HepG2 (cell line): ENCODE measurements around the gene STIMATE. TPM values are rescaled to one million over a fixed set of nuclear protein-coding genes. Genes with fewer than 3 reads are reported as not detected.
A peak's percentile ranks its signal among the peaks of the same experiment; 100 is the strongest.

Experiments
- BORCS8-MEF2B ChIP-seq: sonication (generic); formaldehyde crosslinking; IDR thresholded peaks from 2 replicates; pipeline ENCODE4 v1.8.0; 2022; ENCODE audit warnings: mild to moderate bottlenecking, missing genetic modification reagents
- DNMT1 ChIP-seq: sonication (generic); formaldehyde crosslinking; IDR thresholded peaks from 2 replicates; pipeline ENCODE4 v1.5.1; 2020; ENCODE audit warnings: mild to moderate bottlenecking, missing genetic modification reagents
- FOXA3 ChIP-seq: IDR thresholded peaks from 2 replicates; pipeline ENCODE4 v1.6.1; 2016; ENCODE audit warnings: missing genetic modification reagents, missing compliant biosample characterization
- IRF9 ChIP-seq: sonication (generic); formaldehyde crosslinking; IDR thresholded peaks from 2 replicates; pipeline ENCODE4 v1.8.0; 2022; ENCODE audit warnings: missing genetic modification reagents, mild to moderate bottlenecking, borderline replicate concordance
- JUN ChIP-seq: sonication (generic); formaldehyde crosslinking; IDR thresholded peaks from 2 replicates; pipeline ENCODE4 v1.4.0; 2020; ENCODE audit warnings: mild to moderate bottlenecking, missing genetic modification reagents
- MAX ChIP-seq: IDR thresholded peaks from 2 replicates; pipeline ENCODE4 v1.6.1; 2012; ENCODE audit warnings: inconsistent platforms
- NAIF1 ChIP-seq: sonication (generic); formaldehyde crosslinking; IDR thresholded peaks from 2 replicates; pipeline ENCODE4 v1.5.0; 2020; ENCODE audit warnings: mild to moderate bottlenecking, missing genetic modification reagents, borderline replicate concordance
- NPAS2 ChIP-seq: sonication (generic); formaldehyde crosslinking; IDR thresholded peaks from 2 replicates; pipeline ENCODE4 v1.8.0; 2022; ENCODE audit warnings: mild to moderate bottlenecking, missing genetic modification reagents, borderline replicate concordance
- PCBP1 ChIP-seq: fragments of 200-400 bp; formaldehyde crosslinking; IDR thresholded peaks from 2 replicates; pipeline ENCODE4 v1.6.1; 2017; ENCODE audit warnings: mild to moderate bottlenecking, low read depth, low read length, borderline replicate concordance
- RBM39 ChIP-seq: fragments of 200-400 bp; formaldehyde crosslinking; IDR thresholded peaks from one replicate; pipeline ENCODE4 v1.6.1; 2018; ENCODE audit warnings: antibody characterized with exemption, mild to moderate bottlenecking, low read depth, low read length; ENCODE audit not compliant: poor library complexity, severe bottlenecking
- SP2 ChIP-seq: sonication (generic); formaldehyde crosslinking; IDR thresholded peaks from 2 replicates; pipeline ENCODE4 v1.5.1; 2020; ENCODE audit warnings: mild to moderate bottlenecking, missing genetic modification reagents
- TEAD2 ChIP-seq: sonication (generic); formaldehyde crosslinking; IDR thresholded peaks from 2 replicates; pipeline ENCODE4 v1.9.0; 2021; ENCODE audit warnings: missing genetic modification reagents
- ZBTB43 ChIP-seq: sonication (generic); formaldehyde crosslinking; conservative IDR thresholded peaks from 2 replicates; pipeline ENCODE4 v1.4.0; 2020; ENCODE audit warnings: missing genetic modification reagents
- ZFYVE20 ChIP-seq: sonication (generic); formaldehyde crosslinking; IDR thresholded peaks from 2 replicates; pipeline ENCODE4 v1.8.0; 2023; ENCODE audit warnings: low read depth, mild to moderate bottlenecking, moderate library complexity, missing genetic modification reagents, borderline replicate concordance
- ZNF3 ChIP-seq: IDR thresholded peaks from 2 replicates; pipeline ENCODE4 v1.7.0; 2017; ENCODE audit warnings: inconsistent platforms
- ZNF30 ChIP-seq: sonication (generic); formaldehyde crosslinking; IDR thresholded peaks from 2 replicates; pipeline ENCODE4 v1.5.0; 2020; ENCODE audit warnings: mild to moderate bottlenecking, missing genetic modification reagents
- ZNF691 ChIP-seq: sonication (generic); formaldehyde crosslinking; IDR thresholded peaks from 2 replicates; pipeline ENCODE4 v1.4.0; 2020; ENCODE audit warnings: missing genetic modification reagents, low read depth, mild to moderate bottlenecking, borderline replicate concordance
- ZNF703 ChIP-seq: sonication (generic); formaldehyde crosslinking; IDR thresholded peaks from 2 replicates; pipeline ENCODE4 v1.5.1; 2020; ENCODE audit warnings: missing genetic modification reagents, mild to moderate bottlenecking, moderate library complexity, borderline replicate concordance
- ZNF777 ChIP-seq: sonication (generic); formaldehyde crosslinking; IDR thresholded peaks from 2 replicates; pipeline ENCODE4 v1.4.0; 2020; ENCODE audit warnings: missing genetic modification reagents
- ZSCAN9 ChIP-seq: IDR thresholded peaks from 2 replicates; pipeline ENCODE4 v1.6.1; 2016; ENCODE audit warnings: borderline replicate concordance
- polyA plus RNA-seq, 8 experiments: library from polyadenylated mRNA; depleted of rRNA in 3 of 8; stranded (reverse) in 7 of 8; unstranded in 1 of 8; fragments of >200 nt; fragmentation: Illumina TruSeq in 4 of 8; extraction: Trizol in 4 of 8; gene quantifications; 2 replicates each; pipeline versions ENCODE4 v1.2.1 to v1.2.3, GENCODE V29; 2011 to 2016; ENCODE audit warnings: low read depth in 4 of 8, missing spikeins in 1 of 8, mixed read lengths in 1 of 8; ENCODE audit not compliant: insufficient read depth in 1 of 8
- total RNA-seq, 5 experiments: library from RNA; depleted of rRNA; stranded (reverse); fragments of >200 nt; fragmentation: Illumina TruSeq; extraction: Trizol; gene quantifications; 2 replicates each; pipeline ENCODE4 v1.2.3, GENCODE V29; 2016; ENCODE audit warnings: low read depth in 1 of 5
- TF ChIP-seq, protein P1 (sequence below): sonication (generic); formaldehyde crosslinking; IDR thresholded peaks from 2 replicates; pipeline ENCODE4 v1.4.0; 2020; ENCODE audit warnings: missing genetic modification reagents
- TF ChIP-seq, protein P2 (sequence below), 2 experiments: fragments of 450-650 bp in 1 of 2; sonication (generic) in 1 of 2; formaldehyde crosslinking; IDR thresholded peaks; 2 replicates each; pipeline versions ENCODE4 v1.5.0 to v1.8.0; 2020 to 2022; ENCODE audit warnings: mild to moderate bottlenecking in 1 of 2, missing genetic modification reagents in 1 of 2

STIMATE gene
- total and polyA plus RNA-seq, 2 of the 13 experiments (the other 11 are each of a cell fraction or from before 2014, with no cell fraction given), result 5.7 to 11.7 TPM

- TF ChIP-seq IRF9 (CRISPR knock-in tag), result no peak; the same call in 1 of the 2 replicates
- no peak; the same call in 1 of the 2 replicates for TF ChIP-seq BORCS8-MEF2B (CRISPR knock-in tag)
- TF ChIP-seq ZNF777 (CRISPR knock-in tag), result no peak
- TF ChIP-seq ZFYVE20 (CRISPR knock-in tag), result no peak
- TF ChIP-seq DNMT1 (CRISPR knock-in tag), result no peak
- TF ChIP-seq FOXA3 (CRISPR knock-in tag), result peak; percentile 84
- TF ChIP-seq TEAD2 (CRISPR knock-in tag), result no peak
- TF ChIP-seq ZNF30 (CRISPR knock-in tag), result no peak
- TF ChIP-seq JUN, result no peak
- no peak; the same call in 1 of the 2 replicates for TF ChIP-seq ZNF691 (CRISPR knock-in tag)
- TF ChIP-seq ZNF3, result no peak
- no peak for TF ChIP-seq ZNF703 (CRISPR knock-in tag)
- TF ChIP-seq, protein P1, sequence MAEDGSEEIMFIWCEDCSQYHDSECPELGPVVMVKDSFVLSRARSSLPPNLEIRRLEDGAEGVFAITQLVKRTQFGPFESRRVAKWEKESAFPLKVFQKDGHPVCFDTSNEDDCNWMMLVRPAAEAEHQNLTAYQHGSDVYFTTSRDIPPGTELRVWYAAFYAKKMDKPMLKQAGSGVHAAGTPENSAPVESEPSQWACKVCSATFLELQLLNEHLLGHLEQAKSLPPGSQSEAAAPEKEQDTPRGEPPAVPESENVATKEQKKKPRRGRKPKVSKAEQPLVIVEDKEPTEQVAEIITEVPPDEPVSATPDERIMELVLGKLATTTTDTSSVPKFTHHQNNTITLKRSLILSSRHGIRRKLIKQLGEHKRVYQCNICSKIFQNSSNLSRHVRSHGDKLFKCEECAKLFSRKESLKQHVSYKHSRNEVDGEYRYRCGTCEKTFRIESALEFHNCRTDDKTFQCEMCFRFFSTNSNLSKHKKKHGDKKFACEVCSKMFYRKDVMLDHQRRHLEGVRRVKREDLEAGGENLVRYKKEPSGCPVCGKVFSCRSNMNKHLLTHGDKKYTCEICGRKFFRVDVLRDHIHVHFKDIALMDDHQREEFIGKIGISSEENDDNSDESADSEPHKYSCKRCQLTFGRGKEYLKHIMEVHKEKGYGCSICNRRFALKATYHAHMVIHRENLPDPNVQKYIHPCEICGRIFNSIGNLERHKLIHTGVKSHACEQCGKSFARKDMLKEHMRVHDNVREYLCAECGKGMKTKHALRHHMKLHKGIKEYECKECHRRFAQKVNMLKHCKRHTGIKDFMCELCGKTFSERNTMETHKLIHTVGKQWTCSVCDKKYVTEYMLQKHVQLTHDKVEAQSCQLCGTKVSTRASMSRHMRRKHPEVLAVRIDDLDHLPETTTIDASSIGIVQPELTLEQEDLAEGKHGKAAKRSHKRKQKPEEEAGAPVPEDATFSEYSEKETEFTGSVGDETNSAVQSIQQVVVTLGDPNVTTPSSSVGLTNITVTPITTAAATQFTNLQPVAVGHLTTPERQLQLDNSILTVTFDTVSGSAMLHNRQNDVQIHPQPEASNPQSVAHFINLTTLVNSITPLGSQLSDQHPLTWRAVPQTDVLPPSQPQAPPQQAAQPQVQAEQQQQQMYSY, result no peak
- TF ChIP-seq NPAS2 (CRISPR knock-in tag), result no peak
- TF ChIP-seq MAX, result peak; percentile 81
- TF ChIP-seq SP2, result 0 out of 2 replicates have a peak, but pooled peaks have one; percentile 11
- no peak for TF ChIP-seq NAIF1 (CRISPR knock-in tag)
- TF ChIP-seq ZBTB43 (CRISPR knock-in tag), result no peak
- peak; percentile 69; the same call in 1 of the 2 replicates for TF ChIP-seq ZSCAN9 (CRISPR knock-in tag)
- no peak for TF ChIP-seq PCBP1
- TF ChIP-seq RBM39, result no peak
- TF ChIP-seq, protein P2, sequence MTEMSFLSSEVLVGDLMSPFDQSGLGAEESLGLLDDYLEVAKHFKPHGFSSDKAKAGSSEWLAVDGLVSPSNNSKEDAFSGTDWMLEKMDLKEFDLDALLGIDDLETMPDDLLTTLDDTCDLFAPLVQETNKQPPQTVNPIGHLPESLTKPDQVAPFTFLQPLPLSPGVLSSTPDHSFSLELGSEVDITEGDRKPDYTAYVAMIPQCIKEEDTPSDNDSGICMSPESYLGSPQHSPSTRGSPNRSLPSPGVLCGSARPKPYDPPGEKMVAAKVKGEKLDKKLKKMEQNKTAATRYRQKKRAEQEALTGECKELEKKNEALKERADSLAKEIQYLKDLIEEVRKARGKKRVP (CRISPR knock-in tag; IDR thresholded peaks at IDR 0.05), result no peak
Observed at GRCh38 chr3:52795298-52795900, 101.9 kb downstream of the STIMATE start (continued).
